Activated gamma-delta T cell (primary cell): ENCODE measurements around the gene LCP1.
"Not testable (repeated sequence)": the region's sequence is repeated elsewhere in the genome, so short reads cannot be mapped to it uniquely, and the experiment has no call there.

Experiments
- DNase-seq: peaks from one replicate; lab custom pipeline; 2025; lab: John Stamatoyannopoulos, UW
- total RNA-seq, 2 donors: gene quantifications; one replicate each; lab custom pipeline; 2026; lab: John Stamatoyannopoulos, UW

The LCP1 gene, protein sequence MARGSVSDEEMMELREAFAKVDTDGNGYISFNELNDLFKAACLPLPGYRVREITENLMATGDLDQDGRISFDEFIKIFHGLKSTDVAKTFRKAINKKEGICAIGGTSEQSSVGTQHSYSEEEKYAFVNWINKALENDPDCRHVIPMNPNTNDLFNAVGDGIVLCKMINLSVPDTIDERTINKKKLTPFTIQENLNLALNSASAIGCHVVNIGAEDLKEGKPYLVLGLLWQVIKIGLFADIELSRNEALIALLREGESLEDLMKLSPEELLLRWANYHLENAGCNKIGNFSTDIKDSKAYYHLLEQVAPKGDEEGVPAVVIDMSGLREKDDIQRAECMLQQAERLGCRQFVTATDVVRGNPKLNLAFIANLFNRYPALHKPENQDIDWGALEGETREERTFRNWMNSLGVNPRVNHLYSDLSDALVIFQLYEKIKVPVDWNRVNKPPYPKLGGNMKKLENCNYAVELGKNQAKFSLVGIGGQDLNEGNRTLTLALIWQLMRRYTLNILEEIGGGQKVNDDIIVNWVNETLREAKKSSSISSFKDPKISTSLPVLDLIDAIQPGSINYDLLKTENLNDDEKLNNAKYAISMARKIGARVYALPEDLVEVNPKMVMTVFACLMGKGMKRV
- total RNA-seq, result 1,101 to 1,582 reads per million in 2 donors

- DNase-seq, result no peak
Observed at GRCh38 chr13:46181840-46182490, at the start of gene LCP1. LCP1 (minus strand) TSS chr13:46182177; CDS start chr13:46159662, 22,515 bp downstream.

DNA sequence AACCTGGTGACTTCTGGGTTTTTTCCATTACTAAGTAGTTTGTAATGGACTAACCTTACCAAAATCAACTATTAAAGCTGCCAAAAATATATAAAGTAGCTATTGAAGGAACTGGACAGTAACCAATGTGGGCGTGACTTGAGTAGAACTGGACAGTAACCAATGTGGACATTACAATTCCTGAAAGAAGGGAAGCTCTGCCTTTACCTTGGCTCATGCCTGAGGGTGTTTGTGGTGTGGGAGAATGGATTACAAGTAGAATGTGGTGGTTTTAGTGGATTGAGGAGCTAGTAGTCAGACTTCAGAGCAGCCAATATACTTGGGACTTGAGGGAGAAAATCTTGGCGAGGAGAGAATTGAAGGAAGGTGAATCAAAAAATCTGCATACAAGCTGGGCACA lies 47.3 kb upstream of the LCP1 start:
- no peak for DNase-seq

GRCh38 chr13:46220234-46220633 lies 38.3 kb upstream of the LCP1 start:
- not testable (repeated sequence) for DNase-seq

GRCh38 chr13:46214741-46215140 lies 32.8 kb upstream of the LCP1 start:
- not testable (repeated sequence) for DNase-seq

GRCh38 chr13:46213242-46213641 lies 31.3 kb upstream of the LCP1 start:
- no peak for DNase-seq

GRCh38 chr13:46211483-46212351 lies 29.7 kb upstream of the LCP1 start, which contains the start of gene LRRC63:
LRRC63 (plus strand) TSS chr13:46211928; CDS start chr13:46213035, 1,107 bp downstream.
- peak; percentile 72 for DNase-seq

- DNase-seq, result no peak
Observed at GRCh38 chr13:46211116-46211482, 29.1 kb upstream of the LCP1 start.

DNA sequence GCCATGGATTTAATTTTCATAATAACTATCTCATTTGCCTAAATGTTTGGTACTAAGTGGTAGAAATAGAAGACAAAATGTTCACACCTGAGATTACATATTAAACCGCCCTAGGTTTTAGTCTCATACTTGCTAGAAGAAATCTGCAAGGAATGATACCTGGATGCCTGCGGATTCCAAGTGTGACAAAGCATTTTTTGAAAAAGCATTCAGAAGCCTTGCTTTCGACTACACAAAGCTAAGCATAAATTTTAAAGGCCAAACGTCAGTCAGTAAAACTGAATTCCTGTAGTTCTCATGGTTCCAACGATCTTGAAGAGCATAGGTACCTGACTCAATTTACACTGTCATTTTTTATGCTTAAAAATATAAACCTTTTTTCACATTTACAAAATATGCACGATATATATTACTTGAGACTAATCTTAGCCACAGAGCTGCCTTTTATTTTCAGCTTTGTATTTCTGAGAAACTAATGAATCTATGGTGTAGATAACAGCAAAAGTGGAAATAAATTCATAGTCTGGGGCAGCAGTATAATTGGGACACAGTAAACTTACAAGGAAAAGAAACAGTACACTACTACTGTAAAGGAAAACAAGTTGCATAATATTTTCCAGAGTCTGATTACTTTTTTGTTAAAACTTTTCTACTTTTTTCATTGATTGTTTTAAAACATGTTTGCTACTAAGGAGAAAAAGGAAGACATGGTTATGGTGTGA lies 28.5 kb upstream of the LCP1 start:
- DNase-seq, result no peak

- DNase-seq, result no peak
Observed at GRCh38 chr13:46207828-46208227, 25.9 kb upstream of the LCP1 start.

DNA sequence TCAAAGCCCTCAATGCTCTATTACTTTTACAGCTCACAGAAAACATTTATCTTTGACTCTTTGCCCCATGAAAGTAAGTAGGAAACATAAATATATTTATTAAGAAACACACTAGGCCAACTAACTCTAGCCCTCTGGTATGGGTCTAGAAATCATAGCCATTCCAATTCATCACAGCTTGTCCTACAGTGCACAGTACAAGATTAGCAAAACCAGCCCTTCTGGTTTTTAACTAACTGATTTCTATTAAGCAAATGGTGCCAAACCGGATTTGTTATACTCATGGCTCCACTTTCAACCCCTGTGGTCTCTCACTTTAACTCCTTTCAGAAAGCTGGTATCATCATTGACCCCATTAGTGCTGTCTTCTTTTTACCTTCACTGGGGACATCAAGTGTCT lies 24.2 kb upstream of the LCP1 start:
- no peak for DNase-seq

- no peak for DNase-seq
Observed at GRCh38 chr13:46202966-46203365, 21.0 kb upstream of the LCP1 start.

DNA sequence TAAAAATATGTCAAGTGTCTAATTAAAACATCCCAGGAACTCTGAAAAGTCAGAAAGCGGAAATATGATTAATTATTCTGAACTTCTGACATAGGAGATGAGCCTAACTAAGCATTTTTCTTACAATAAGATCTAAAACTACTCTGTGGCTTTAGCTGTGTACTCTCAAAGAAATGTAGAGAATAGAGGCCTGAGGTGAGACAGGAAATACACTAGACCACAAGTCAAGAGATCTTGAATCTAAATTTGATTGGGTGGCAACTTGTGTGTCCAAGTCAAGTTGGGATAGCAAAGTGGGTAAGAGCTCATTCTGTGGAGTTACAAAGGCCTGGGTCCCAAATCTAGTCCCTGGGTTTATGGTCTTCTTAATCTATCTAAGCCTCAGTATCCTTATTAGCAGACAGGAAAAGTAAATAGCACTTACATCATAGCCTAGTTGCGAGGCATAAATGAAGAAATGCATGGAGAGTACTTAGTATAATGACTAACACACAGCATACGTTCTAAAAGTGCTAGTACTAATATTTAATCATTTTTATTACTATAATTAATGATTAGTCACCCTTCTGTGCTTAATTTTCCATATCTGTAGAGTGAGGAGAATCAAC lies 20.3 kb upstream of the LCP1 start:
- no peak for DNase-seq

DNA sequence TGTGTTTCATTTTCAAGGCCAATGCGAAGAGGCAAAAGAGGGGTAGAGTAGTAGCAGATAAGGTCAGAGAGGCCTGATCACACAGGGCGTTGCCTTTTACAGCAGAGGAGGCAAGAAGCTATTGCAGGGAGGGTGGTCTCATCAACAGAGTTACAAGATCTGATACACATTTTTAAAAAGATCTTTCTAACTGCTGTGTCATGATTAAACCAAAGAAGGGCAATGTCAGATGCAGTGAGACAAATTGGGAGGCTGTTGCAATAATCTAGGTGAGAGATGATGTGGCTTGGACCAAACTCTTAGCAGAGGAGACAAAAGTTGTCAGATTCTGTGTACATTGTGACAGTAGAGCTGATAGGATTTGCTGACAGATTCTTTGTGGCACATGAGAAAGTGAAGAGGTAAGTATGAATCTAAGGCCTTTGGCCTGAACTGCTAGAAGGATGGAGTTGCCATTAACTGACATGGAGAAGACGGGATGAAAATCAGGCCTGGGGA lies 16.8 kb upstream of the LCP1 start:
- no peak for DNase-seq

DNA sequence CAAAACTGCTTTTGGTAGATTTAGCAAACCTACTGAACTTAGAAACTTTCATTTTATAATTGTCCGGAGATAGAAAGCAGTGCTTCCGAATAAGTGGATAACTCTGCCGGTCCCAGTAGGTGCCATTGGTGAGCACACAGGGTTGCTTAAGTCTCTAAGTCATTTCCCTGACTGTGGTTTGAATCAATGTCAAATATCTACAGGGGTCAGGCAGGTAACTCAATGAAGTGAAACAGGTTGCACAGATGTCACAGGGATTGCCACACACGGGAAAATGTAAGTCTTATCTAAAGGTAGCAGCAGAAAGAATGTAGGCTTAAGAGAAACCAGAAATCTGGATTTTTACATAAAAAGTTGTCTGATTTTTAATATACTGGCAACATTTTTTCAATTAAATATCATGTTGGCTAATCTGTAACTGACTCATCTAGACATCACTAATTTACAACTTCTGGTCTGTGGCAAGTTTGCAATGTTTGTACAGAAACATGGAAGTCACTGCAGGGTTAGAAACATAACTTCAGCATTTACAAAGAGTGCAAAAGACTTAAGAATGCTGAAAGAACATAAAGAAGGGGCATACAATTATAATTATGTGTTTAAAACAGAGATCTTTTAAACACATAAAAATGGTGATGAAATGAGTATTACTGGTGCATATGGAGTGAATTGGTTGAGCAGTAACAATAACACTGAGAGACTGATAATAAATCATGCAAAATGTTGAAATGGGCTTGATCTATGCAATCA lies 15.5 kb upstream of the LCP1 start:
- DNase-seq, result no peak

DNA sequence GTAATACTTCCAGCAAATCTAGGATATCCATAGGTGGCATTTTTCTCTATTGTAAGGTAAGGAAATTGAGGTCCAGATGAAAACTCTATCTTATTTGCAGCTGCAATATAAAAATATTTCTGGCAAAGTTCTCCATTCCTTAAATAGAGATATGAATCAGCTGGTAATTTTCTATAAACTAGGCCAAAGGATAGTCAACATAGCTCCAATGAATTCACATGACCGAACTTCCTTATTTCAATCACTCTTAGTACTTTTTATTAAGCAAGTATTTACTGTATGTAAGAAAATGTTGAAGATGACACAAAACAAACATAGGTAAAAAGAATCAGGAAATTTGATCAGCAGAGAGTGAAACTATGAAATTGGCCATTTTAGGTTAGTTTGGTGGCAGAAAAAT lies 13.0 kb upstream of the LCP1 start:
- no peak for DNase-seq

DNA sequence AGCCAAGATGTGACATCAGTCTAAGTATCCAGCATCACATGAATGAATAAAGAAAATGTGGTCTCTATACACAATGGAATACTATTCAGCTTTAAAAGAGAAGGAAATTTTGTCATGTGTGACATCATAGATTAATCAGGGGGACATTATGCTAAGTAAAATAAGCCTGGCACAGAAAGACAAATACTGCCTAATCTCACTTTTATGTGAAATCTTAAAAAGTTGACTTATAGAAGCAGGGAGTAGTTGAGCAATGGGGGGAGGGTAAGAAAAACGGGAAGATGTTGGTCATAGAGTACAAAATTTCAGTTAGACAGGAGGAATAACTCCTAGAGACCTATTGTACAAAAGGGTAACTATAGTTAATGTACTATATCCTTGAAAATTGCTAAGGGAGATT lies 10.4 kb upstream of the LCP1 start:
- no peak for DNase-seq

DNA sequence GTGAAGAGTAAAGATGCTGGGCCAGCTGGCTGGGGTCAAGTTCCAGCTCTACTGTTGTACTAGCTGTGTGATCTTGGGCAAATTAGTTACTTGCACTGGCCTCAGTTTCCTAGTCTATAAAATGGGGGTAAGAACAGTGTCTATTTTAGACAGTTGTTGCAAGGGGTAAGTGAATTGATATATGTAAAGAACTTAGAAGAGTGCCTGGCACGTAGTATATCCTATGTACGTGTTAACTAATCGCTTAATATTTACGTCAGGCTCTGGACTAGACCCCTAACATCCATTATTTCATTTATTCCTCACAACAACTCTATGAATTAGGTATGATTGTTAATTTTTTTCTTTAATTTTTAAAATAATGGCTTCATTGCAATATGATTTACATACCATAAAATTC lies 3.7 kb upstream of the LCP1 start:
- DNase-seq, result no peak

- DNase-seq, result peak; percentile 25
Observed at GRCh38 chr13:46184277-46184699, 2.3 kb upstream of the LCP1 start.

DNA sequence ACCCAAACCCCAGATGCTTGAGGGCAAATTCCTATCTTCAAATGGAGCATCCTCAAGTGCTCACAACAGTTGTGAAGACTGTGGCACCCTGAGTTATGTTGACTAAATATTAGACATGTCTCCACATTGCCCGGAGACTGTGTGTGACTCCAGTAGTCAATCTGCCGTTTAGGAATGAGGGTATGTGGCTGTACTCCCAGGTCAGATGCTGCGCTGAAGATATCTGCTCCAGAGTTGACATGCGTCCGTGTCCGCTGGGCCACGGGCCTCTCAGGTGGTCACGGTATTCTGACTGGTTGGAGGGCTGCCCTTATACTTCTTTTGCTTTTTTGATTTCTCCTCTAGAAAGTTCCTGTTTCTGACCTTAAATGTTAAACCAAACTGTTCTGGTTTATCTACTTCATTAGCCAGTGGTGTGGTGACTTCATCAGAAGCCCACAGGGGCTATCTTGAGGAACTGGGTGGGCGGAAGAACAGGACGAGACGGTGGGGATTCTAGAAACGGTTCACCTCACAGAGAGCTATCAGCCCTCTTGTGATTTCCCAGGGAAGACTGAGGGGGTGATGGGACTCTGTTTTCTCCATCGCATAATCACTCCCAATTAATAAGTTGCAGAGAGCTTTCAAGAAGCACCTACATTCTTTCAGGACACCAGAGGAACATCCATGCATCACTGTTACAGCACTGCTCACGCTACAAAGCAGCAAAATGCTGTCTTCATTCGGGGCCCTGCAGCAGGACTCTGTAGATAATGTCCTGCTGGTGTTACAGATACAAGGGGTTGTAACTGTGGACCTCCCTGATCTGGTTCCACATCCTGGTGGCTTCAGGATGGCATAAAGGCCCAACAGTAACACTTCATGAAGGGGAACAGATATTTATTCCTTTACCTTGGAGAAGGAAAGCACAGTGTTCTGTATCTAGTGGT lies 1.3 kb upstream of the LCP1 start:
- no peak for DNase-seq
